Amygdala (tissue), 56 donors: ENCODE data around the gene LRRC63.
"Not testable (repeated sequence)": the region's sequence is repeated elsewhere in the genome, so short reads cannot be mapped to it uniquely, and the experiment has no call there.

Experiments
- DNase-seq, 56 donors: peaks; one replicate each; lab custom pipeline; 2025; lab: John Stamatoyannopoulos, UW

Gene LRRC63

GRCh38 chr13:46220234-46220633 is 8.5 kb downstream of the LRRC63 start:
- not testable (repeated sequence) for DNase-seq

- no peak for DNase-seq
These were observed 17.5 kb downstream of the LRRC63 start for GRCh38 chr13:46229251-46229650.

- no peak for DNase-seq
These were observed 20.6 kb downstream of the LRRC63 start for GRCh38 chr13:46232281-46232680.

GRCh38 chr13:46235286-46235685 is 23.6 kb downstream of the LRRC63 start:
- no peak for DNase-seq

GRCh38 chr13:46265292-46265691 is 53.6 kb downstream of the LRRC63 start:
- no peak for DNase-seq

GRCh38 chr13:46267166-46267565 is 55.4 kb downstream of the LRRC63 start:
- no peak for DNase-seq

- DNase-seq = no peak
These were observed 58.7 kb downstream of the LRRC63 start for GRCh38 chr13:46270416-46270815.

- no peak for DNase-seq
These were observed 62.5 kb downstream of the LRRC63 start for GRCh38 chr13:46274094-46274698.

- no peak for DNase-seq
These were observed 66.7 kb downstream of the LRRC63 start for GRCh38 chr13:46278474-46278873.

- no peak for DNase-seq
These were observed 70.1 kb downstream of the LRRC63 start for GRCh38 chr13:46281779-46282178.

- DNase-seq = not testable (repeated sequence)
These were observed 72.4 kb downstream of the LRRC63 start for GRCh38 chr13:46283912-46284824.

GRCh38 chr13:46286972-46287371 is 75.2 kb downstream of the LRRC63 start:
- DNase-seq = no peak

GRCh38 chr13:46288570-46289259 is 77.0 kb downstream of the LRRC63 start:
- DNase-seq = no peak

GRCh38 chr13:46289260-46289955 is 77.7 kb downstream of the LRRC63 start:
- DNase-seq = no peak

GRCh38 chr13:46290434-46290833 is 78.7 kb downstream of the LRRC63 start:
- DNase-seq = no peak

GRCh38 chr13:46293436-46293835 is 81.7 kb downstream of the LRRC63 start:
- DNase-seq = no peak

- DNase-seq = peak in 4 of 56 donors; percentile 4 to 25 (median 12)
These were observed 83.9 kb downstream of the LRRC63 start for GRCh38 chr13:46295491-46296114.

GRCh38 chr13:46296115-46296822 is 84.5 kb downstream of the LRRC63 start:
- peak in 1 of 56 donors; percentile 5 for DNase-seq

GRCh38 chr13:46296921-46297320 is 85.2 kb downstream of the LRRC63 start:
- DNase-seq = no peak
